Iris pigment epithelial cell (primary cell): ENCODE results near the gene ACSL4.

Source experiments
- DNase-seq: peaks from one replicate; pipeline ENCODE4 v3.0.0-alpha.2; 2011; ENCODE audit warnings: low read depth

Gene ACSL4

DNA sequence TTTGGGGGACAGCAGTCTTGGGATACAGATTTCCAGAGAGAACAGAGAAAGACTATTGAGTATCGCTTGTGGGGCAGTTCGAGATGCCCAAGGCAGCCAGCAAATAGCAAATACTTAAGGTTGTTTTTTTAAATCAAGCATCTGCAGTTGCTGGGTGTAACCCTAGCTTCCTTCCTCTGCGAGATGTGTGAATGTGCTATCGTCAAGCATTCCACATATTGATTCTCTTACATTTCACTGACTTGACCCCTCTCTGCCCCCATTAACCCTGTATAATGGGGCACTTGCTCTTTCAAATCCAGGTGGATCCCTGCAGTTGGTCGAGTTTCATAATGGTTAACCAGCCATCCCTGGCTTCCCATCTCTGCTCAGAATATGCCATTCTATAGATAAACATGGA lies 131.6 kb downstream of the ACSL4 start:
- no peak for DNase-seq

DNA sequence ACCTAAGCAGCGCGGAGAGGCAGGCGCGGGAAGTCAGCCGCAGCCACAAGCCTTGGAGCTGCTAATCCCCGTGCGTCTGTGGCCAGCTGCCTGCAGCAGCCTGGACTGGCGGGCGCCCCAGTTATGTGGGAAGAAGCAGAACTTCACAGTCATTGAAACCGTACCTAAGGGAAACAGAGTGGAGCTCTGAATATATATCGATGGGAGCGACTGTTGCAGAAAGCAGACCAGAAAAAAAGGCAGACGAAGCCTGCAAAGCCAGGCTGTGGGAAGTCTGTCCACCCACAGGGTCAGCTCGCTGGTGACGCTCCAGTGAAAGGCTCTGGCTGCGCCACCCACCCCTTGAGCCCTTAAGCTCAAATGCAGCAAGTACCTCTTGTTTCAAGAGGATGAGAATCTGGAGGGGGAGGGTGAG lies 132.8 kb downstream of the ACSL4 start:
- DNase-seq = peak; percentile 61

DNA sequence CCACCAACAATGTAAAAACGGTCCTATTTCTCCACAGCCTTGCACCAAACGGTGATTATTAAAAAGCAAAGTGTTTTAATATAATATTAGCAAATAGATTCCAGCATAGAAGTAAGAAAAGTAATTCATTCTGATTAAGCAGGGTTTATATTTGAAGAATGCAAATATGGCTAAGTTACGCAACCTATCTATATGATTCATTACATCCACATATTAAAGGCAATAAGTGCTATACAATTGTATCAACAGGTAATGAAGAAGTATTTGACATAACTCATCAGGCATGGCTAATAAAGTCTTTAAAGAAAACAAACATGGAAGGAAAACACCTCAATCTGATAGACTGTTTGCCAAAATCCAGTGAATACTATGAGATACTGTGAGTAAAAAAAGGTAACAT lies 137.0 kb downstream of the ACSL4 start:
- DNase-seq = no peak
